H1 (cell line): ENCODE measurements around the gene THAP12. TPM values are rescaled to one million over a fixed set of nuclear protein-coding genes. Genes with fewer than 3 reads are reported as not detected.

ENCODE experiments used
- ASH2L ChIP-seq: fragments of 200-600, 300-600 bp; sonication (generic); IDR thresholded peaks from one replicate; pipeline ENCODE4 v1.7.1; 2017; ENCODE audit warnings: low read length
- BCL11A ChIP-seq, 2 experiments: IDR thresholded peaks; one replicate each; pipeline ENCODE4 v1.6.1; 2011; ENCODE audit warnings: low read depth in 2 of 2, low read length in 2 of 2, mild to moderate bottlenecking in 2 of 2
- CEBPB ChIP-seq: IDR thresholded peaks from 2 replicates; pipeline ENCODE4 v1.6.1; 2012; ENCODE audit warnings: low read depth, low read length
- CHD1 ChIP-seq: IDR thresholded peaks from 2 replicates; pipeline ENCODE4 v1.6.1; 2012; ENCODE audit warnings: low read depth, low read length, improper control_type of control experiment
- CTCF ChIP-seq, 3 experiments: IDR thresholded peaks; 1 replicate in 2 of 3; 2 replicates in 1 of 3; pipeline versions ENCODE4 v1.5.1 to v1.6.1; 2011; ENCODE audit warnings: low read length in 3 of 3, mild to moderate bottlenecking in 3 of 3, inconsistent platforms in 2 of 3, low read depth in 1 of 3, moderate library complexity in 1 of 3; ENCODE audit not compliant: insufficient read depth in 1 of 3; ENCODE audit errors: control extremely low read depth in 1 of 3
- EZH2 ChIP-seq: fragments of 200-600 bp; sonication (generic); IDR thresholded peaks from 2 replicates; pipeline ENCODE4 v1.7.1; 2012; ENCODE audit warnings: low read depth, mild to moderate bottlenecking, moderate library complexity, low read length, inconsistent platforms; ENCODE audit not compliant: severe bottlenecking
- FOSL1 ChIP-seq: IDR thresholded peaks from 2 replicates; pipeline ENCODE4 v1.6.1; 2011; ENCODE audit warnings: mild to moderate bottlenecking, low read depth, low read length, moderate library complexity; ENCODE audit not compliant: insufficient read depth
- GTF2F1 ChIP-seq: IDR thresholded peaks from 2 replicates; pipeline ENCODE4 v1.6.1; 2012; ENCODE audit warnings: low read depth, low read length, improper control_type of control experiment, borderline replicate concordance
- HDAC6 ChIP-seq: IDR thresholded peaks from one replicate; pipeline ENCODE4 v1.7.1; 2012; ENCODE audit warnings: low read depth, mild to moderate bottlenecking, inconsistent platforms, low read length, moderate library complexity
- KDM1A ChIP-seq: fragments of 200-600, 300-600 bp; sonication (generic); IDR thresholded peaks from 2 replicates; pipeline ENCODE4 v1.7.1; 2016; ENCODE audit warnings: mild to moderate bottlenecking, low read length, borderline replicate concordance
- KDM4A ChIP-seq: IDR thresholded peaks from one replicate; pipeline ENCODE4 v1.7.1; 2012; ENCODE audit warnings: low read depth, mild to moderate bottlenecking, moderate library complexity, low read length, inconsistent platforms; ENCODE audit not compliant: severe bottlenecking
- MAFK ChIP-seq: IDR thresholded peaks from 2 replicates; pipeline ENCODE4 v1.6.1; 2012; ENCODE audit warnings: low read depth, mild to moderate bottlenecking, improper control_type of control experiment, low read length
- PHF8 ChIP-seq: fragments of 200-600 bp; sonication (generic); conservative IDR thresholded peaks from 2 replicates; pipeline ENCODE4 v1.7.1; 2012; ENCODE audit warnings: low read depth, mild to moderate bottlenecking, inconsistent platforms, low read length, moderate library complexity
- SIRT6 ChIP-seq: IDR thresholded peaks from one replicate; pipeline ENCODE4 v1.7.1; 2012; ENCODE audit warnings: low read length, inconsistent platforms
- SP1 ChIP-seq: IDR thresholded peaks from 2 replicates; pipeline ENCODE4 v1.6.1; 2011; ENCODE audit warnings: low read depth, low read length
- SP2 ChIP-seq: IDR thresholded peaks from 2 replicates; pipeline ENCODE4 v1.6.1; 2012; ENCODE audit warnings: mild to moderate bottlenecking, low read length, inconsistent platforms
- SUZ12 ChIP-seq: fragments of 200-600 bp; sonication (generic); IDR thresholded peaks from 2 replicates; pipeline ENCODE4 v1.6.1; 2012; ENCODE audit warnings: mild to moderate bottlenecking, inconsistent platforms, low read length, moderate library complexity, mixed read lengths
- TAF1 ChIP-seq: IDR thresholded peaks from 2 replicates; pipeline ENCODE4 v1.6.1; 2011; ENCODE audit warnings: mild to moderate bottlenecking, low read depth, low read length
- TAF7 ChIP-seq: optimal IDR thresholded peaks from 2 replicates; pipeline ENCODE3; 2011; ENCODE audit warnings: low read depth, mild to moderate bottlenecking, inconsistent platforms, low read length, moderate library complexity, borderline replicate concordance
- ZNF274 ChIP-seq: IDR thresholded peaks from 2 replicates; pipeline ENCODE4 v1.7.0; 2012; ENCODE audit warnings: low read length, borderline replicate concordance; ENCODE audit errors: extremely low read depth
- polyA plus RNA-seq, 7 experiments: library from polyadenylated mRNA; depleted of rRNA in 3 of 7; stranded (reverse) in 5 of 7; unstranded in 2 of 7; fragments of >200 nt in 5 of 7; fragments of 200-250 nt in 2 of 7; gene quantifications; 1 replicate in 5 of 7; 2 replicates in 1 of 7; 4 replicates in 1 of 7; pipeline versions ENCODE4 v1.2.1 to v1.2.3, GENCODE V29; 2011 to 2013; ENCODE audit warnings: missing spikeins in 2 of 7, mixed read lengths in 2 of 7
- total RNA-seq: library from RNA; stranded (reverse); fragmentation: NEBNext Ultra II Directional; extraction: Animal tissue kit (Norgen Biotek cat#: 25700); gene quantifications from 2 replicates; pipeline ENCODE4 v1.2.1, GENCODE V29; 2021

Gene THAP12
- total and polyA plus RNA-seq, 2 of the 8 experiments (the other 6 are each of a cell fraction or from before 2014, with no cell fraction given): 12.0 to 39.9 TPM

GRCh38 chr11:76321820-76322524, 59.0 kb downstream of the THAP12 start (continued):
- TF ChIP-seq CTCF (IDR thresholded peaks at IDR 0.05; ENCODE audit: control extremely low read depth in 1 of 3, insufficient read depth in 1 of 3, low read depth in 1 of 3, low read length in 3 of 3) (no peak), SP2 (no peak), SP1 (no peak), HDAC6 (no peak), PHF8 (no peak), BCL11A (IDR thresholded peaks at IDR 0.05; ENCODE audit: low read depth in 2 of 2, low read length in 2 of 2) (no peak), TAF7 (no peak), TAF1 (no peak), SIRT6 (no peak), ASH2L (peak; percentile 55), MAFK (no peak), EZH2 (peak; percentile 64), SUZ12 (peak; percentile 32), ZNF274 (no peak), CHD1 (no peak), KDM1A (peak; percentile 80; the same call in 1 of the 2 replicates), GTF2F1 (no peak), CEBPB (no peak), FOSL1 (no peak), KDM4A (peak; percentile 59)
